GM12872 (cell line): Measurements from ENCODE around the gene SNX9.

Source experiments
- CTCF ChIP-seq: IDR thresholded peaks from 3 replicates; pipeline ENCODE4 v1.5.1; 2011; ENCODE audit warnings: low read depth, mild to moderate bottlenecking, low read length, moderate library complexity; ENCODE audit not compliant: insufficient read depth

Gene SNX9

GRCh38 chr6:157847846-157848245 is 24.8 kb downstream of the SNX9 start:
- no peak for TF ChIP-seq CTCF

GRCh38 chr6:157848693-157849092 is 25.6 kb downstream of the SNX9 start:
- no peak for TF ChIP-seq CTCF

GRCh38 chr6:157849288-157850017 is 26.4 kb downstream of the SNX9 start:
- TF ChIP-seq CTCF: no peak

- no peak for TF ChIP-seq CTCF
Measured at GRCh38 chr6:157850030-157850429, 27.0 kb downstream of the SNX9 start.

- no peak for TF ChIP-seq CTCF
Measured at GRCh38 chr6:157853018-157853805, 30.2 kb downstream of the SNX9 start.

GRCh38 chr6:157853902-157854502 is 31.0 kb downstream of the SNX9 start:
- TF ChIP-seq CTCF: no peak

GRCh38 chr6:157855325-157855724 is 32.3 kb downstream of the SNX9 start:
- no peak for TF ChIP-seq CTCF
